ENCODE results near the gene BRF1.

Gene BRF1

DNA sequence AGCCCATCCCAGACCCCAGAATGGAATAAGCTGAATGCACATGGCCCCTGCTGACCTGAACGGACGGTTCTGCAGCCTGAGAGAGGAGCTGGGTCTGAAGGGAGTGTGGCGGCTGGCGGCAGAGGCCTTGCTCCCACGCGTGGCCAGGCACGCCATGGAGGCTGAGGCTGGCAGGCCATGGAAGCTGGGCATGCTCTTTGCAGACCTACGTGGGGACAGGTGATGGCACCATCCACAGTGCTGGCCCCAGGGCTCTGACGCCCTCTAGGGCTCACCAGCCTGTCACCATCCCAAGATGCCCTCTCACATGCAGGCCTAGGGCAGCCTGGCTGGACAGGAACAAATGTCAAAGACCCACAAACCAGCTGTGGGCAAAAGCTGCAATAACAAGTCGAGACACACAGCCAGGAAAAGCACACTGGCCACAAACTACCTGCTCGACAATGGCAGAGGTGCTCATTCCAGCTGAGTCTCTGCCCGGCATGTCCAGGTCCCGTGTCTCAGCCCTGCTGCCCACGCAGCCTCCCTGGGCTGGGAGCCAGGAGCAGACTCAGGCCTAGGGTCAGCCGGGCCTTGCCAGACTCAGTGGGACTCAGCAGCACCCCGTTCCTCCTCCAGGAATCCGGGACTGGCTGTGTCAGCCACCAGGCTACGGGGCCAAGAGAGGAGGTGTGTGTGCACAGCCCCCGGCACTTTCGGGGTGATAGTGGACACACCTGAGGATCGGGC lies 32.8 kb downstream of the BRF1 start:
- no peak for DNase-seq (ENCODE audit: low spot score)

GRCh38 chr14:105261781-105262180 lies 39.0 kb downstream of the BRF1 start:
- no peak for DNase-seq (ENCODE audit: low spot score)

GRCh38 chr14:105260959-105261358 lies 39.8 kb downstream of the BRF1 start:
- no peak for DNase-seq (ENCODE audit: low spot score)

- DNase-seq (ENCODE audit: low spot score), result no peak
These were observed 42.0 kb downstream of the BRF1 start for GRCh38 chr14:105258846-105259245.

- no peak for DNase-seq (ENCODE audit: low spot score)
These were observed 43.3 kb downstream of the BRF1 start for GRCh38 chr14:105257464-105257863.

DNA sequence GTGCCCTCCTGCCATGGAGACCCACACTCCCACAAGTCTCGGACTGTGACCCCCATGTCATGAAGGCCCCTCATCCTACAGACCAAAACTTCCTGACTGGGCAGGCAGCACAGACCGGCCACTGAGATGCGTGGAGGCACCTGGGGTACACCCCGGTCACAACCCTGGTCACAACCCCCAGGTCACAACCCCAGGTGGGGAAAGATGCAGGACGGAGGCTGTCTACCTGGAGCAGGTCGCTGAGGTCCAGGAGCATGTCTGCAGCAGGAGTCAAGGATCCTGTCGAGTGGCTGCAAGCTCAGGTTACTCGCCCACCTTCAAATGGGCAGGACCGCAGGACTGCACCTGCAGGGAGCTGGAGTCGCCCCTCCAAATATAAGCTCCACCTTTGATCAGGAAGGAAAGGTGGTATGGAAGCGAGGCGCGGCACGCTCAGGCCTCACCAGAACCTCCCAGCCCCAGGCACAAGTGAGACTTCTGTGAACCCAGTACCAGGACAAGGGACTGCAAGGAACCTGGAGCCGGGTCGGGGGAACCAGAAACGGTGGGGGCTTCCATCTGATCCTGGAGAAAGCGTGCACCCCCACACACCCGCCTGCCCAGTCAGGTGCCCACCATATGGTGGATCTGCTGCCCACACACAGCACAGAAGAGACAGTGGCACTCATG lies 44.4 kb downstream of the BRF1 start:
- DNase-seq (ENCODE audit: low spot score), result no peak

- DNase-seq (ENCODE audit: low spot score), result no peak
These were observed 45.7 kb downstream of the BRF1 start for GRCh38 chr14:105255021-105255507.

- no peak for DNase-seq (ENCODE audit: low spot score)
These were observed 47.5 kb downstream of the BRF1 start for GRCh38 chr14:105253329-105253682.

DNA sequence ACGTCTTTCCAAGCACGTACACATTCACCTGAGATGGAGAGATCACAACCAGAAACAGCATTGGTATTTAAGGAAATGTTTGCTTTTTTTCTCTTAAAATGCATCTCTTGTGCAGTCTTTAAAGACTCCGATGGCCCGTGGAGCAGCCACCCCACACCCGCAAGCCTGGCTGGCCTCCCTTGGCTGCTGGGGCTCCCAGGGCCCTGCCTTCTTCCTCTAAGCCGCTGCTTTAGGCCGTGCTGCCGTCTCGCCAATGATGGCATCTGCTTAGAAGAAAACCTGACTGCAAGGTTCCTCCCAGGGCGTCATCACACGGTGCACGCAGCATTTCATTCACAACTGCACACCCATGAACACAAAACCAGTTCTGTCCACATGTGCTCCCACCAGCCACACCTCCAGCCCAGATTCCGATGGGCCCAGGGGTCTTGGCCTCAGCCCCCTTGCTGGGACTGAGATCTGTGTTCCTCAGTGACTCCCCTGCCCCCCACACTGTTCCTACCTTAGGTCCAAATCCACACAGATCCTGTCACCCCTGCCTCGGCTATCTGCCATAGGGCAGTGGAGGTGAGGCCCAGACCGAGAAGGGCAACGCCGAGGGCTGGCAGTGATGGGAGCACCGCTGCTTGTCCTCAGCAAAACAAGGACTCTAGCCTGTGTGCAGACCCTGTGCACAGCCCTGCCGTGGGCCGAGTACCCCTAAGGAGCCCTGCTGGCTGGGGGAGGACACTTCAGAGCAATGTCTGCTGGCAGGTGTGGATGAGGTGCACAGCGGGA lies 48.1 kb downstream of the BRF1 start:
- DNase-seq (ENCODE audit: low spot score), result no peak

GRCh38 chr14:105251920-105252319 lies 48.9 kb downstream of the BRF1 start:
- DNase-seq (ENCODE audit: low spot score), result no peak

- no peak for DNase-seq (ENCODE audit: low spot score)
These were observed 49.8 kb downstream of the BRF1 start for GRCh38 chr14:105250986-105251385.

GRCh38 chr14:105250008-105250366 lies 50.8 kb downstream of the BRF1 start:
- no peak for DNase-seq (ENCODE audit: low spot score)

- DNase-seq (ENCODE audit: low spot score), result no peak
These were observed 51.4 kb downstream of the BRF1 start for GRCh38 chr14:105249182-105250007.

DNA sequence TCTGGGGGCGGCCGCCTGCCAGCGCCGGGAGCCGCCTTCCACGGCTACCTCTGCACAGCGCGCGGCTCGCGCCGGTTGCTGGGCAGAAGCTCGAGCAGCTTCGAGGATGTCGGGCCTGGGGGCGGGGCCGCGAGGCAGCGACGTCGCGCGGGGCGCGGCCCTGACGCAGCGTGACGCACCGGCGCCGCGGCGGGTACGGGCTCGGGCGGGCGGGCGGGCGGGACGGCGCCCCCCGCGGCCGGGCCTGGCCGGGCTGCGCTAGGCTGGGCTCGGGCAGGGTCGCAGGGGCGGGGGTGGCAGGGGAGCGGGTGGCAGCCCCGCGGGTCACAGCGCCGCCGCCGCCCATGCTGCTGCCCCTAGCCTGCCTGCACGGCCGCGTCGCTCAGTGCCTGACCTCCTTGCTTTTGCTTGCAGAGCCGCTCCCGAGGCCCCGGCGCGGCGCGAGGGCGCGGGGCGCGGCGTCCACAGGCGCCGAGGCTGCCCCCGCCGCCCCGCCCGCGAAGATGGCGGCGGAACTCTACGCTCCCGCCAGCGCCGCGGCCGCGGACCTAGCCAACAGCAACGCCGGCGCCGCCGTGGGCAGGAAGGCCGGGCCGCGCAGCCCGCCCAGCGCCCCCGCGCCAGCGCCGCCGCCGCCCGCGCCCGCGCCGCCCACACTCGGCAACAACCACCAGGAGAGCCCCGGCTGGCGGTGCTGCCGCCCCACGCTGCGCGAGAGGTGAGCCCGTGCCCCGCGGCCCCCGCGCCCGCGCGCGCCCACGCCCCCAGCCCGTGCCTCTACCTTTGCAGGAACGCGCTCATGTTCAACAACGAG lies 52.2 kb downstream of the BRF1 start, which contains the start of gene BTBD6:
BTBD6 (plus strand) TSS at position 166 of the 814 bp plus-strand sequence; CDS start at position 345, 179 bp downstream.
- peak; percentile 93 for DNase-seq (ENCODE audit: low spot score)

DNA sequence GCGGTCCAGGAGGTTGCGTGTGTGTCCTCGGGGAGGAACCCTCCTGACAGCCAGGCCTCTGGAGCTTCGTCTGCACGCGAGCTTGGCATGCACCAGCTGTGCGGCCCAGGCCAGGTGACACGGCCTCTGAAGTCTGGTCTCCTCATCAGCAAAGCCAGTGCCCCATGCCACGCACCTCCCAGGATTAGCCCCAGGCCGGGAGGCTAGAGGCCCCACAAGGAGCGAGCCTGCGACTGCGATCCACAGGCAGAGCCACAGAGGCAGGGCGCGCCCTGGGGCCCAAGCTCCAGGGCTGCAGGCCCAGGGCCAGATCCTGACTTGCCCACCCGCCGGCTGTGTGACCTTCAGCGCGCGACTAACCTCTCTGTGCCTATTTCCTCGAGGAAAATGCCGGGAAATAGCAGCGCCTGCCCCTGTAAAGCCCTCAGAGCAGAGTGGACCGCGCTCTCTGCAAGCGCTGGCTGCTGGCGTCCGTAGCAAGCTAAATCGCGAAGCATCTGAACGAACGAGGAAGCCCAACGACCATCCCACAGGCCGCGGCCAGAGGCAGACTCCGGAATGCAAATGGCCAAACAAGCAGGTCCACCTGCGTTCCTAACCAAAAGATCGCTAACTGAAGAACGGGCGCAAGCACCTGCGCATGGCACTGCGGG lies 53.0 kb downstream of the BRF1 start:
- DNase-seq (ENCODE audit: low spot score), result no peak

DNA sequence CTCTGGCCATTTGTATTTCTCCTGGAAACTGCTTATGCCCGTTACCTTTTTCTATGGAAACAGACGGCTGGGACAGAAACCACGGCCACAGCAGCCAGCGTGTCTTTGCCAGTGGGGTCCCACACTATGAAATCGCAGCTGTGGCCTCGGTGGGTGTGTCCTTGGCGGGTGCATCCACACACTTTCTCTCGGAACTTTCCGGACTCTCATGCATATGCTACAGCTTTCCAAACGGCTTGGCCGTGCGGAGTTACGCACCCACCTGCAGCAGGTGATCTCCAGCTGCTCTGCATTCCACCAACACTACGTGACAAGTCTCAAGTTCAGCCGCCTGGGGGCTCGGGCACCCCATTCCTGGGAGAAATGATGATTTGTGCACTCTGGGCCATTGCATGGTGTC lies 53.8 kb downstream of the BRF1 start:
- no peak for DNase-seq (ENCODE audit: low spot score)

DNA sequence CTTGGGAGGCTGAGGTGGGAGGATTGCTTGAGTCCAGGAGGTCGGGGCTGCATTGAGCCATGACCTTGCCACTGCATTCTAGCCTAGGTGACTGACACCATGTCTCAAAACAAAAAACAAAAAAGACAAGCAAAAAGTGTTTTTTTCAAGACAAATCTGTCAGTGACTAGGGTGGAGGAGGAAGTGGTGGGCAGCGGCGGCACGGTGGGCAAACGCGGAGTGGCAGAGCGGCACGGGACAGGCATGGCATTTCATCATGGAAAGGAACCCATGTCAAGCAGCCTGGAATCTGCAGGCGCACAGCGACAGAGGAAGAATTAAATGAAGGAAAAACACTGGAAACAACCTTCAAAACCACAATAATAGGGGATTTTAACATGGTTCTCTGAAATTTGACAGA lies 56.5 kb downstream of the BRF1 start:
- DNase-seq (ENCODE audit: low spot score), result no peak

- no peak for DNase-seq (ENCODE audit: low spot score)
These were observed 59.2 kb downstream of the BRF1 start for GRCh38 chr14:105241641-105242040.

DNA sequence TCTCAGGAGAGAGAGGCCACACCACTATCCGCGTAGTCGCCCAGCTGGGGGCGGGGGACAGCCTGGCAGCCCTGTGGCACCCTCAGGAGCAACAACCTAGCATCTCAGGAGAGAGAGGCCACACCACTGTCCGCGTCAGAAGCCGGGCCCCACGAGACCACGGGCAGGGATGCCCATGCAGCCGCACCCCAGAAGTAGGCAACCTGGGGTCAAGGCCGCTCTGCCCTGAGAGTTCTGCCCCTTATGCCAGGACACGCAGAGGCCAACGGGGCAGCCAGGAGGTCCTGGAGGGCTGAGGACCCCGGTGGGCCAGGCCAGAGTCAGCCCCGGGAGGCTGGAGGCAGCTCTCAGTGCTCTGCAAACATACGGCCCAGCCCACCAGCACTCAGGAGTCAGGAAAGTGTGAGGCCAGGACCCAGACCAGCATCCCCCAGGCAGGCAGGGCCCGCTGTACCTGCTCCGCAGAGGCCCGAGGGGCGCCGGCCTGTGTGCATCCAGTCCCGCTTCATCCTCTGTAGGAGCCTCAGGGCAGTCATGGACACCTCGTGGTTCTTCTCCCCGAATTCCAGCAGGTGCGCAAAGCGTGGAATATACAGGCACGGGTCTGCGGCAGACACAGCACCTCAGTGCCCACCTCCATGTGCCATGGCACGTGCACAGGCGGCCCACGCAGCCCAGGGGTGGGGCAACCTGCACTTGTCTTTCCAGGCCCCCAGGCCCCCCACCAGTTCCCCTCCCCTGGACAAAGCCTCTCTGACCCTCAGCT lies 59.8 kb downstream of the BRF1 start:
- no peak for DNase-seq (ENCODE audit: low spot score)
